Measurements from ENCODE around the gene BCL7C.
"Not testable (repeated sequence)": the region's sequence is repeated elsewhere in the genome, so short reads cannot be mapped to it uniquely, and the experiment has no call there.

Gene BCL7C

DNA sequence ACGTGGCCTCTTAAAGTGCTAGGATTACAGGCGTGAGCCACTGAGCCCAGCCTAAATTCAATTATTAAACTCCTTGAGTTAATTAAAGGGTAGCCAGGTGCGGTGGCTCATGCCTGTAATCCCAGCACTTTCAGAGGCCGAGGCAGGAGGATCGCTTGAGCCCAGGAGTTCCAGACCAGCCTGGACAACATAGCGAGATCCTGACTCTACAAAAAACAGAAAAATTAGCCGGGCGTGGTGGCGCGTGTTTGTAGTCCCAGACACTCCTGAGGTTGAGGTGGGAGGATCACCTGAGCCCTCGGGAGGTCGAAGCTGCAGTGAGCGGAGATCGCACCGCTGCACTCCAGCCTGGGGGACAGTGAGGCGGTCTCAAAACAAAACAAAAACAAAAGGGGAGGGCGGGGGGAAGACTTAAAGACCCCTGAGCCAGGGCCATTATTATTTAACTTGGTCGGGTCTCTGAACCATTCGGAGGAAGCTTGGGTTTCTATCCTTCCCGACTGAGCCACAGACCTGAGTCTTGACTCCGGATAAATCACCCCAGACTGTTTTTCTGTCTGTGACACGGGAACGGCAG is 19.5 kb downstream of the BCL7C start:
- DNase-seq, result no peak
- POLR2A ChIA-PET, result interaction anchor here (0.8 to 2.4 kb wide), 4 partner anchors 22 to 69 kb away, joined by 3 to 11 read pairs (median 4); partner anchors contain the start of gene CTF1
- 43% methylated on average over 22 of the region's 23 CpGs for WGBS (ENCODE audit: insufficient coverage)

DNA sequence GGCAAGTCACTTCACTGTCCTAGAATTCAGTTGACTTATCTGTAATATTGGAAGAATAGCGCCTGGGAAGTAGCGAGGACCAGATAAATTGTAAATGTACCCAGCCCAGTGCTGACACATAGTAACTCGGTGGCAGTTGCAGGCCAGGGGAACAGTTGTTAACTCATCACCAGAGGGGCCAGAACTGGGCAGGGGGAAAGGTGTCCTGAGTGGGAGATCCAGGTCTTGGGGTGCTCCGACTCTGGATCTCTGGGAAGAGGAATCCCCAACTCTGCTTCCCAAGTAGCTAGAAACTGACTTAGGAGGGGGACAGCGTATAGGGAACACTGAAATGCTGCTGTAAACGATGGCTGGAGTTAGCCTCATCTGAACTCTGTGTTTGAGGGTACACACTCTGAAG is 23.0 kb downstream of the BCL7C start:
- H3K4me1 ChIP-seq (ENCODE audit: control extremely low read depth in 1 of 4, control insufficient read depth in 4 of 4, insufficient read depth in 4 of 4, low read length in 3 of 4), result peaks cover 0 to 17% (median 12%) of the 10 kb centered on the region in 4 experiments
- no peaks in the 10 kb centered on the region for H3K27me3 ChIP-seq (replicated peaks in 2 of 5; ENCODE audit: control insufficient read depth in 4 of 5, insufficient read depth in 5 of 5, low read length in 4 of 5)
- H3K27ac ChIP-seq (ENCODE audit: insufficient read depth in 1 of 2, low read depth in 1 of 2, low read length in 2 of 2, poor library complexity in 1 of 2, severe bottlenecking in 2 of 2), result no peak overlapping the region
- H3K36me3 ChIP-seq (ENCODE audit: control insufficient read depth in 4 of 4, insufficient read depth in 4 of 4, low read length in 3 of 4), result peaks cover 0 to 5% (median 1%) of the 10 kb centered on the region in 4 experiments
- no peaks in the 10 kb centered on the region for H3K9me3 ChIP-seq (ENCODE audit: control extremely low read depth in 1 of 5, control insufficient read depth in 4 of 5, insufficient read depth in 2 of 5, low read depth in 1 of 5, low read length in 4 of 5)
- DNase-seq, result no peak
- 91% methylated on average over 6 of the region's 6 CpGs for WGBS (ENCODE audit: insufficient coverage)
- H3K4me3 ChIP-seq (ENCODE audit: control insufficient read depth in 1 of 7, extremely low read depth in 1 of 7, insufficient read depth in 4 of 7, low read depth in 2 of 7, low read length in 6 of 7), result no peak overlapping the region
- CTCF ChIA-PET, result interaction anchor here (1.3 kb wide), 1 partner anchor 26 kb away, joined by 4 read pairs; no protein-coding TSS in a partner anchor
- POLR2A ChIA-PET, result no interaction called here

More for the DNA sequence above, 19.5 kb downstream of the BCL7C start:
- peak overlapping the region; percentile 67 to 95 (median 91) for H3K4me3 ChIP-seq (ENCODE audit: control insufficient read depth in 1 of 7, extremely low read depth in 1 of 7, insufficient read depth in 4 of 7, low read depth in 2 of 7, low read length in 6 of 7)
- H3K27ac ChIP-seq (ENCODE audit: insufficient read depth in 1 of 2, low read depth in 1 of 2, low read length in 2 of 2, poor library complexity in 1 of 2, severe bottlenecking in 2 of 2), result peak overlapping the region in 1 of 2 experiments; percentile 95
- peaks cover 5 to 30% (median 23%) of the 10 kb centered on the region in 4 experiments for H3K4me1 ChIP-seq (ENCODE audit: control extremely low read depth in 1 of 4, control insufficient read depth in 4 of 4, insufficient read depth in 4 of 4, low read length in 3 of 4)
- no peaks in the 10 kb centered on the region for H3K9me3 ChIP-seq (ENCODE audit: control extremely low read depth in 1 of 5, control insufficient read depth in 4 of 5, insufficient read depth in 2 of 5, low read depth in 1 of 5, low read length in 4 of 5)
- CTCF ChIA-PET, result interaction anchor here (0.8 to 6.1 kb wide), 7 partner anchors 12 to 68 kb away, joined by 3 to 36 read pairs (median 4); no protein-coding TSS in a partner anchor
- no peaks in the 10 kb centered on the region for H3K27me3 ChIP-seq (replicated peaks in 2 of 5; ENCODE audit: control insufficient read depth in 4 of 5, insufficient read depth in 5 of 5, low read length in 4 of 5)
- peaks cover 0 to 10% (median 5%) of the 10 kb centered on the region in 4 experiments for H3K36me3 ChIP-seq (ENCODE audit: control insufficient read depth in 4 of 4, insufficient read depth in 4 of 4, low read length in 3 of 4)

DNA sequence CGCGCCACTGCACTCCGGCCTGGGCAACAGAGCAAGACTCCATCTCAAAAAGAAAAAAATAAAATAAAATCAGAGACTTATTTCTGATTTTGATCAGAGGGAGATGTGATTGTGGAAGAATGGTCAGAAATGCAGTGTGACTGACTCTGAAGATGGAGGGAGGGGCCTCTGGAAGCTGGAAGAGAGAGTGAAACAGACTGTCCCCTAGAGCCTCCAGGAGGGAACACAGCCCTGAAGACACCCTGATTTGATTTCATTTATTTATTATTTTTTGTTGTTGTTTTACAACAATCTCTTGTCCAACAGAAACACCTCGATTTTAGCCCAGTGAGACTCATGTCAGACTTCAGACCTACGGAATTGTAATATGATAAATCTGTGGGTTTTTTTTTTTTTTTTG is 26.1 kb downstream of the BCL7C start:
- Histone ChIP-seq H3K9me3 (ENCODE audit: control extremely low read depth in 1 of 5, control insufficient read depth in 4 of 5, insufficient read depth in 2 of 5, low read depth in 1 of 5, low read length in 4 of 5) (peaks cover 0 to 8% (median 0%) of the 10 kb centered on the region in 5 experiments), H3K27me3 (replicated peaks in 2 of 5; ENCODE audit: control insufficient read depth in 4 of 5, insufficient read depth in 5 of 5, low read length in 4 of 5) (no peaks in the 10 kb centered on the region), H3K4me3 (ENCODE audit: control insufficient read depth in 1 of 7, extremely low read depth in 1 of 7, insufficient read depth in 4 of 7, low read depth in 2 of 7, low read length in 6 of 7) (no peak overlapping the region), H3K36me3 (ENCODE audit: control insufficient read depth in 4 of 4, insufficient read depth in 4 of 4, low read length in 3 of 4) (peaks cover 0 to 5% (median 1%) of the 10 kb centered on the region in 4 experiments), H3K4me1 (ENCODE audit: control extremely low read depth in 1 of 4, control insufficient read depth in 4 of 4, insufficient read depth in 4 of 4, low read length in 3 of 4) (no peaks in the 10 kb centered on the region), H3K27ac (ENCODE audit: insufficient read depth in 1 of 2, low read depth in 1 of 2, low read length in 2 of 2, poor library complexity in 1 of 2, severe bottlenecking in 2 of 2) (no peak overlapping the region)
- DNase-seq, result peak; percentile 20 to 46 (median 44)
- WGBS (ENCODE audit: insufficient coverage), result no CpG with 5 or more reads among the region's 5 CpGs
- ChIA-PET POLR2A (interaction anchor here (0.6 kb wide), 1 partner anchor 29 kb away, joined by 4 read pairs; the partner anchor contains the start of gene CTF1), CTCF (interaction anchor here (3.9 kb wide), 1 partner anchor 22 kb away, joined by 19 read pairs; no protein-coding TSS in a partner anchor)

DNA sequence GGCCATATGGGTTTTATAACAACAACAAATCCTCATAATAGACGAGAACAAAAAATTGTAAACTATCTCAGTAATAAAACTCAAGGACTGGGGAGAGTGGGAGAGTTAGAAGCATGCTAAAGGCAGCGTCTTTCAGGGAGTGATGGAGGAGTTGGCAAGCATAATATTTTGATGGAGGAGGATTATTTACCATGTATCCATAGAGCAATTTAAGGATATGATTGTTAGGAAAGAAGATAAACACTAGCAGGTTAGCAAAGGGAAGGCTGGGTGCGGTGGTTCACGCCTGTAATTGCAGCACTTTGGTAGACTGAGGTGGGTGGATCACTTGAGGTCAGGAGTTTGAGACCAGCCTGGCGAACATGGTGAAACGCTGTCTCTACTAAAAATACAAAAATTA is 27.8 kb downstream of the BCL7C start:
- Histone ChIP-seq H3K27me3 (replicated peaks in 2 of 5; ENCODE audit: control insufficient read depth in 4 of 5, insufficient read depth in 5 of 5, low read length in 4 of 5) (no peaks in the 10 kb centered on the region), H3K27ac (ENCODE audit: insufficient read depth in 1 of 2, low read depth in 1 of 2, low read length in 2 of 2, poor library complexity in 1 of 2, severe bottlenecking in 2 of 2) (no peak overlapping the region), H3K36me3 (ENCODE audit: control insufficient read depth in 4 of 4, insufficient read depth in 4 of 4, low read length in 3 of 4) (no peaks in the 10 kb centered on the region), H3K9me3 (ENCODE audit: control extremely low read depth in 1 of 5, control insufficient read depth in 4 of 5, insufficient read depth in 2 of 5, low read depth in 1 of 5, low read length in 4 of 5) (peaks cover 0 to 8% (median 0%) of the 10 kb centered on the region in 5 experiments), H3K4me3 (ENCODE audit: control insufficient read depth in 1 of 7, extremely low read depth in 1 of 7, insufficient read depth in 4 of 7, low read depth in 2 of 7, low read length in 6 of 7) (no peak overlapping the region), H3K4me1 (ENCODE audit: control extremely low read depth in 1 of 4, control insufficient read depth in 4 of 4, insufficient read depth in 4 of 4, low read length in 3 of 4) (no peaks in the 10 kb centered on the region)
- ChIA-PET CTCF (interaction anchor here (1.1 to 3.9 kb wide), 2 partner anchors 20 to 48 kb away, joined by 3 to 19 read pairs; no protein-coding TSS in a partner anchor), POLR2A (no interaction called here)
- no peak for DNase-seq
- WGBS (ENCODE audit: insufficient coverage), result 90% methylated on average over 4 of the region's 6 CpGs

DNA sequence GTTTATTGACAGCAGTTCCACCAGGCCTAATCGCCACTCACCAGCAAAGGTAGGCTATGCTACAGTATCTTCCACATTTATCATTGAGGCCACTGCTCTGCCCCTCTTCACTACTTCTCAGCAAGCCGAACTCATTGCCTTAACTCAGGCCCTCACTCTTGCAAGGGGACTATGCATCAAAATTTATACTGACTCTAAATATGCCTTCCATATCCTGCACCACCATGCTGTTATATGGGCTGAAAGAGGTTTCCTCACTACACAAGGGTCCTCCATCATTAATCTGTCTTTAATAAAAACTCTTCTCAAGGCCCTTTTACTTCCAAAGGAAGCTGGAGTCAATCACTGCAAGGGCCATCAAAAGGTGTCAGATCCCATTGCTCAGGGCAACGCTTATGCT is 30.7 kb downstream of the BCL7C start:
- DNase-seq; H3K27ac ChIP-seq (ENCODE audit: insufficient read depth in 1 of 2, low read depth in 1 of 2, low read length in 2 of 2, poor library complexity in 1 of 2, severe bottlenecking in 2 of 2); H3K36me3 ChIP-seq (ENCODE audit: control insufficient read depth in 4 of 4, insufficient read depth in 4 of 4, low read length in 3 of 4); POLR2A ChIA-PET; H3K9me3 ChIP-seq (ENCODE audit: control extremely low read depth in 1 of 5, control insufficient read depth in 4 of 5, insufficient read depth in 2 of 5, low read depth in 1 of 5, low read length in 4 of 5); H3K4me1 ChIP-seq (ENCODE audit: control extremely low read depth in 1 of 4, control insufficient read depth in 4 of 4, insufficient read depth in 4 of 4, low read length in 3 of 4); H3K4me3 ChIP-seq (ENCODE audit: control insufficient read depth in 1 of 7, extremely low read depth in 1 of 7, insufficient read depth in 4 of 7, low read depth in 2 of 7, low read length in 6 of 7); H3K27me3 ChIP-seq (replicated peaks in 2 of 5; ENCODE audit: control insufficient read depth in 4 of 5, insufficient read depth in 5 of 5, low read length in 4 of 5): not testable (repeated sequence)
- CTCF ChIA-PET, result interaction anchor here (1.1 kb wide), 1 partner anchor 9 kb away, joined by 4 read pairs; no protein-coding TSS in a partner anchor
- WGBS (ENCODE audit: insufficient coverage), result 100% methylated on average over 2 of the region's 3 CpGs

DNA sequence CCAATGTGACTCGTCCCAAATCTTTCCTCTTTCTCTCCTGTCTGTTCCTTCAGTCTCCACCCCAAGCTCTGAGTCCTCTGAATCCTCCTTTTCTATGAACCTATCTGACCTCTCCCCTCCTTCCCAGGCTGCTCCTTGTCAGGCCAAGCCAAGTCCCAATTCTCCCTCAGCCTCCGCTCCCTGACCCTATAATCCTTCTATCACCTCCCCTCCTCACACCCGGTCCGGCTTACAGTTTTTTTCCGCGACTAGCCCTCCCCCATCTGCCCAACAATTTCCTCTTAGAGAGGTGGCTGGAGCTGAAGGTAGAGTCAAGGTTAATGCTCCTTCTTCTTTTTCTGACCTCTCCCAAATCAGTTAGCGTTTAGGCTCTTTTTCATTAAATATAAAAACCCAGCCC is 33.1 kb downstream of the BCL7C start:
- H3K4me1 ChIP-seq (ENCODE audit: control extremely low read depth in 1 of 4, control insufficient read depth in 4 of 4, insufficient read depth in 4 of 4, low read length in 3 of 4); CTCF ChIA-PET; DNase-seq; H3K36me3 ChIP-seq (ENCODE audit: control insufficient read depth in 4 of 4, insufficient read depth in 4 of 4, low read length in 3 of 4); H3K4me3 ChIP-seq (ENCODE audit: control insufficient read depth in 1 of 7, extremely low read depth in 1 of 7, insufficient read depth in 4 of 7, low read depth in 2 of 7, low read length in 6 of 7); POLR2A ChIA-PET; H3K27me3 ChIP-seq (replicated peaks in 2 of 5; ENCODE audit: control insufficient read depth in 4 of 5, insufficient read depth in 5 of 5, low read length in 4 of 5); H3K27ac ChIP-seq (ENCODE audit: insufficient read depth in 1 of 2, low read depth in 1 of 2, low read length in 2 of 2, poor library complexity in 1 of 2, severe bottlenecking in 2 of 2); H3K9me3 ChIP-seq (ENCODE audit: control extremely low read depth in 1 of 5, control insufficient read depth in 4 of 5, insufficient read depth in 2 of 5, low read depth in 1 of 5, low read length in 4 of 5): not testable (repeated sequence)
- 97% methylated on average over 3 of the region's 7 CpGs for WGBS (ENCODE audit: insufficient coverage)

DNA sequence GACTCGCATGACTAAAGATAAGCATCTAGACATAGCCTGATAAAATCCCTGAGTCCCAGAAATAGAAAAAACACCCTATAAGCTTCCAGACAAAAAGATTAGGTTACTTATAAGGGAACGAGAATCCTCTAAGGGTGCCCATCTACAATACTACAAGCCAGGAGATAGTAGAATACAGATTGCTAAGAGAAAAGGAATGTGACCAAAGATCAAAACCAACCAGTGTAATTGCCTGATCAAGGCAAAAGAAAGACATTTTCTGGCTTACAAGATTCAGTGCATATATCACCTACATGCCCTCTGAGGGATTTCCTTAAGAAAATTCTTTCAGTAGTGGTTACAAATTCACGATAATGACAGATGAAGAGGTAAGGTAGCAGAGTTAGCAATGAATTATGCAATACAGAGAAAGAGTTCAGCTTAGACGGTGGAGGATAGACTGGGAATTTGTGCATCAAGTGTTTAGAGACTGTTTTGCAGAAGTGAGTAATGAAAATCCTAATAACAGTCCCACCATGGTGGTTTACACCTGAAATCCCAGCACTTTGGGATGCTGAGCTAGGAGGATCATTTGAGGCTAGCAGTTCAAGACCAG is 35.0 kb downstream of the BCL7C start:
- 86% methylated on average over 2 of the region's 4 CpGs for WGBS (ENCODE audit: insufficient coverage)
- Histone ChIP-seq H3K4me1 (ENCODE audit: control extremely low read depth in 1 of 4, control insufficient read depth in 4 of 4, insufficient read depth in 4 of 4, low read length in 3 of 4) (peaks cover 0 to 7% (median 1%) of the 10 kb centered on the region in 4 experiments), H3K9me3 (ENCODE audit: control extremely low read depth in 1 of 5, control insufficient read depth in 4 of 5, insufficient read depth in 2 of 5, low read depth in 1 of 5, low read length in 4 of 5) (peaks cover 0 to 8% (median 0%) of the 10 kb centered on the region in 5 experiments), H3K4me3 (ENCODE audit: control insufficient read depth in 1 of 7, extremely low read depth in 1 of 7, insufficient read depth in 4 of 7, low read depth in 2 of 7, low read length in 6 of 7) (no peak overlapping the region), H3K27me3 (replicated peaks in 2 of 5; ENCODE audit: control insufficient read depth in 4 of 5, insufficient read depth in 5 of 5, low read length in 4 of 5) (no peaks in the 10 kb centered on the region), H3K27ac (ENCODE audit: insufficient read depth in 1 of 2, low read depth in 1 of 2, low read length in 2 of 2, poor library complexity in 1 of 2, severe bottlenecking in 2 of 2) (no peak overlapping the region), H3K36me3 (ENCODE audit: control insufficient read depth in 4 of 4, insufficient read depth in 4 of 4, low read length in 3 of 4) (peaks cover 0 to 4% (median 1%) of the 10 kb centered on the region in 4 experiments)
- POLR2A ChIA-PET, result no interaction called here
- CTCF ChIA-PET, result interaction anchor here (1.0 kb wide), 2 partner anchors 14 to 38 kb away, joined by 3 to 4 read pairs; no protein-coding TSS in a partner anchor
- no peak for DNase-seq
